Astrocyte (in vitro differentiated cells and primary cell): Measurements from ENCODE around the gene RMP24.
"Not testable (repeated sequence)": the region's sequence is repeated elsewhere in the genome, so short reads cannot be mapped to it uniquely, and the experiment has no call there.

Experiments
- DNase-seq: peaks from one replicate; pipeline ENCODE4 v3.0.0-alpha.2; 2010; ENCODE audit warnings: low read depth
- FAIRE-seq: peaks from 2 replicates; lab custom pipeline; 2011; peaks lifted over from hg19 to GRCh38; lab: Jason Lieb, UNC
- H2AFZ ChIP-seq: 2 replicates; pipeline ENCODE4 v1.6.0; 2012; ENCODE audit warnings: low read depth, low read length, inconsistent platforms
- H3K27ac ChIP-seq: 2 replicates; pipeline ENCODE4 v1.5.1; 2011; ENCODE audit warnings: low read depth, low read length, inconsistent platforms
- H3K27me3 ChIP-seq: 2 replicates; pipeline ENCODE4 v1.6.0; 2011; ENCODE audit warnings: low read length, inconsistent platforms; ENCODE audit not compliant: insufficient read depth
- H3K36me3 ChIP-seq: 2 replicates; pipeline ENCODE4 v1.5.1; 2011; ENCODE audit warnings: low read length, inconsistent platforms; ENCODE audit not compliant: insufficient read depth
- H3K4me1 ChIP-seq: 2 replicates; pipeline ENCODE4 v1.5.1; 2011; ENCODE audit warnings: low read length, inconsistent platforms; ENCODE audit not compliant: insufficient read depth
- H3K4me2 ChIP-seq: 2 replicates; pipeline ENCODE4 v1.6.0; 2012; ENCODE audit warnings: low read length, inconsistent platforms
- H3K4me3 ChIP-seq: 2 replicates; pipeline ENCODE4 v1.5.1; 2011; ENCODE audit warnings: low read depth, mild to moderate bottlenecking, low read length, inconsistent platforms; ENCODE audit not compliant: insufficient read depth
- H3K79me2 ChIP-seq: 2 replicates; pipeline ENCODE4 v1.6.0; 2012; ENCODE audit warnings: mild to moderate bottlenecking, low read length, inconsistent platforms; ENCODE audit not compliant: insufficient read depth
- H3K9ac ChIP-seq: 2 replicates; pipeline ENCODE4 v1.6.0; 2012; ENCODE audit warnings: mild to moderate bottlenecking, low read length, inconsistent platforms
- H3K9me3 ChIP-seq: 2 replicates; pipeline ENCODE4 v1.5.1; 2012; ENCODE audit warnings: low read depth, mild to moderate bottlenecking, low read length, inconsistent platforms; ENCODE audit not compliant: insufficient read depth
- H4K20me1 ChIP-seq: 2 replicates; pipeline ENCODE4 v1.6.0; 2012; ENCODE audit warnings: low read length, inconsistent platforms; ENCODE audit not compliant: insufficient read depth
- H3K27ac Mint-ChIP-seq: one replicate; pipeline ENCODE4 v1.8.0; 2021; ENCODE audit warnings: mild to moderate bottlenecking, mixed read lengths; ENCODE audit not compliant: unreplicated experiment
- H3K27me3 Mint-ChIP-seq: one replicate; pipeline ENCODE4 v1.8.0; 2021; ENCODE audit warnings: low read depth, mixed read lengths; ENCODE audit not compliant: unreplicated experiment
- H3K36me3 Mint-ChIP-seq: one replicate; pipeline ENCODE4 v1.8.0; 2021; ENCODE audit warnings: low read depth, mixed read lengths; ENCODE audit not compliant: unreplicated experiment
- H3K4me1 Mint-ChIP-seq: one replicate; pipeline ENCODE4 v1.8.0; 2021; ENCODE audit warnings: low read depth, mixed read lengths; ENCODE audit not compliant: unreplicated experiment
- H3K4me3 Mint-ChIP-seq: one replicate; pipeline ENCODE4 v1.8.0; 2021; ENCODE audit warnings: mild to moderate bottlenecking, moderate library complexity, mixed read lengths; ENCODE audit not compliant: unreplicated experiment
- H3K9me3 Mint-ChIP-seq: one replicate; pipeline ENCODE4 v1.8.0; 2021; ENCODE audit warnings: mild to moderate bottlenecking, mixed read lengths; ENCODE audit not compliant: unreplicated experiment
- CTCF ChIP-seq: IDR thresholded peaks from 2 replicates; pipeline ENCODE4 v1.5.1; 2011; ENCODE audit warnings: low read depth, mild to moderate bottlenecking, inconsistent platforms, low read length, moderate library complexity; ENCODE audit not compliant: insufficient read depth
- EZH2 ChIP-seq: IDR thresholded peaks from 2 replicates; pipeline ENCODE4 v1.6.1; 2012; ENCODE audit warnings: mild to moderate bottlenecking, low read length, inconsistent platforms; ENCODE audit not compliant: insufficient read depth

RMP24 gene

GRCh38 chr18:36020174-36020711 lies 47.8 kb downstream of the RMP24 start:
- H3K79me2 ChIP-seq, result no peaks in the 10 kb centered on the region
- no peak overlapping the region for H3K9ac ChIP-seq
- Mint-ChIP-seq H3K27ac (no peak overlapping the region), H3K4me1 (no peaks in the 10 kb centered on the region), H3K27me3 (no peaks in the 10 kb centered on the region), H3K36me3 (peaks cover 6% of the 10 kb centered on the region), H3K9me3 (no peaks in the 10 kb centered on the region), H3K4me3 (no peak overlapping the region)
- no peak overlapping the region for H2AFZ ChIP-seq
- H3K4me2 ChIP-seq, result no peak overlapping the region
- no peak for TF ChIP-seq CTCF
- no peak for TF ChIP-seq EZH2
- H3K36me3 ChIP-seq, result peaks cover 3% of the 10 kb centered on the region
- no peaks in the 10 kb centered on the region for H3K4me1 ChIP-seq
- H3K4me3 ChIP-seq, result no peak overlapping the region
- H3K9me3 ChIP-seq, result no peaks in the 10 kb centered on the region
- no peaks in the 10 kb centered on the region for H3K27me3 ChIP-seq
- no peak for FAIRE-seq
- no peak overlapping the region for H3K27ac ChIP-seq
- DNase-seq, result no peak
- no peaks in the 10 kb centered on the region for H4K20me1 ChIP-seq

GRCh38 chr18:36023336-36023735 lies 50.9 kb downstream of the RMP24 start:
- H2AFZ ChIP-seq, result no peak overlapping the region
- DNase-seq, result no peak
- Mint-ChIP-seq H3K9me3 (no peaks in the 10 kb centered on the region), H3K4me1 (no peaks in the 10 kb centered on the region), H3K27me3 (no peaks in the 10 kb centered on the region), H3K27ac (no peak overlapping the region), H3K4me3 (no peak overlapping the region), H3K36me3 (peaks cover 6% of the 10 kb centered on the region)
- no peaks in the 10 kb centered on the region for H3K4me1 ChIP-seq
- H3K4me3 ChIP-seq, result no peak overlapping the region
- no peak for FAIRE-seq
- no peak for TF ChIP-seq CTCF
- TF ChIP-seq EZH2, result no peak
- no peak overlapping the region for H3K27ac ChIP-seq
- H3K9ac ChIP-seq, result no peak overlapping the region
- H3K9me3 ChIP-seq, result no peaks in the 10 kb centered on the region
- no peak overlapping the region for H3K4me2 ChIP-seq
- no peaks in the 10 kb centered on the region for H3K27me3 ChIP-seq
- no peaks in the 10 kb centered on the region for H3K79me2 ChIP-seq
- H3K36me3 ChIP-seq, result peaks cover 12% of the 10 kb centered on the region
- H4K20me1 ChIP-seq, result no peaks in the 10 kb centered on the region

- not testable (repeated sequence) for H3K27me3 Mint-ChIP-seq, H4K20me1 ChIP-seq, H3K4me3 ChIP-seq, H3K27ac ChIP-seq, H3K27me3 ChIP-seq, H3K36me3 Mint-ChIP-seq, H3K9me3 ChIP-seq, H3K4me1 ChIP-seq, H3K9me3 Mint-ChIP-seq, H3K79me2 ChIP-seq, FAIRE-seq, H3K27ac Mint-ChIP-seq, H3K9ac ChIP-seq, H2AFZ ChIP-seq, H3K4me2 ChIP-seq, H3K4me1 Mint-ChIP-seq, DNase-seq, H3K4me3 Mint-ChIP-seq
- peaks cover 12% of the 10 kb centered on the region for H3K36me3 ChIP-seq
Observed at GRCh38 chr18:36024241-36024640, 51.8 kb downstream of the RMP24 start.
